Endodermal cell (in vitro differentiated cells): Measurements from ENCODE around the gene SLC28A1. TPM values are rescaled to one million over a fixed set of nuclear protein-coding genes. Genes with fewer than 3 reads are reported as not detected.

Source experiments
- DNase-seq: peaks from one replicate; pipeline ENCODE4 v3.0.0-alpha.2; 2017
- H3K27ac ChIP-seq: 2 replicates; pipeline ENCODE4 v1.5.1; 2013; ENCODE audit warnings: mild to moderate bottlenecking, low read depth, low read length, moderate library complexity
- H3K27me3 ChIP-seq: 2 replicates; pipeline ENCODE4 v1.6.1; 2013; ENCODE audit warnings: mild to moderate bottlenecking, low read length, moderate library complexity; ENCODE audit not compliant: insufficient read depth, control insufficient read depth, poor library complexity, severe bottlenecking
- H3K36me3 ChIP-seq: 2 replicates; pipeline ENCODE4 v1.7.0; 2013; ENCODE audit warnings: mild to moderate bottlenecking, low read length, moderate library complexity; ENCODE audit not compliant: control insufficient read depth, insufficient read depth
- H3K4me1 ChIP-seq: one replicate; pipeline ENCODE4 v1.7.0; 2013; ENCODE audit warnings: low read length; ENCODE audit not compliant: control insufficient read depth, insufficient read depth
- H3K4me3 ChIP-seq: 2 replicates; pipeline ENCODE4 v1.5.1; 2013; ENCODE audit warnings: mild to moderate bottlenecking, low read length, moderate library complexity
- H3K9ac ChIP-seq: 2 replicates; pipeline ENCODE4 v1.6.1; 2013; ENCODE audit warnings: mild to moderate bottlenecking, low read length, moderate library complexity; ENCODE audit not compliant: poor library complexity, severe bottlenecking; ENCODE audit errors: extremely low read depth
- H3K9me3 ChIP-seq: 2 replicates; pipeline ENCODE4 v1.6.1; 2013; ENCODE audit warnings: mild to moderate bottlenecking, low read length, moderate library complexity; ENCODE audit not compliant: control insufficient read depth
- H3K27ac Mint-ChIP-seq: 2 replicates; pipeline ENCODE4 v1.8.0; 2020; ENCODE audit warnings: mixed read lengths
- H3K27me3 Mint-ChIP-seq: 2 replicates; pipeline ENCODE4 v1.8.0; 2021; ENCODE audit warnings: mild to moderate bottlenecking, mixed read lengths; ENCODE audit not compliant: insufficient read depth
- H3K36me3 Mint-ChIP-seq: 2 replicates; pipeline ENCODE4 v1.8.0; 2020; ENCODE audit warnings: low read depth, mixed read lengths
- H3K4me1 Mint-ChIP-seq: 2 replicates; pipeline ENCODE4 v1.8.0; 2020; ENCODE audit warnings: mixed read lengths
- H3K4me3 Mint-ChIP-seq: 2 replicates; pipeline ENCODE4 v1.8.0; 2020; ENCODE audit warnings: mild to moderate bottlenecking, moderate library complexity, mixed read lengths
- H3K9me3 Mint-ChIP-seq: 2 replicates; pipeline ENCODE4 v1.8.0; 2020; ENCODE audit warnings: mild to moderate bottlenecking, mixed read lengths
- CTCF ChIP-seq: fragments of 200-600 bp; sonication (generic); conservative IDR thresholded peaks from 2 replicates; pipeline ENCODE4 v1.5.0; 2021; ENCODE audit warnings: antibody characterized with exemption, mild to moderate bottlenecking
- WGBS, 2 experiments: methylation state at CpG; one replicate each; pipeline versions ENCODE4 v1.1.5 to v1.1.7; 2013; ENCODE audit warnings: missing lambda C conversion rate in 2 of 2, mixed read lengths in 1 of 2; ENCODE audit not compliant: insufficient coverage in 1 of 2, insufficient read length in 1 of 2; 5-methylcytosine and 5-hydroxymethylcytosine counted together
- total RNA-seq, 2 donors: library from RNA; stranded (reverse); fragmentation: NEBNext Ultra II Directional in 1 of 2; extraction: Animal tissue kit (Norgen Biotek cat#: 25700) in 1 of 2; gene quantifications; 2 replicates in 1 of 2; 3 replicates in 1 of 2; pipeline ENCODE4 v1.2.1, GENCODE V29; 2021

SLC28A1 gene
- total RNA-seq, 2 donors from 2014 or later = not detected

- H3K36me3 Mint-ChIP-seq = peaks cover 20% of the 10 kb centered on the region
Observed at GRCh38 chr15:84871428-84871985, 13.0 kb upstream of the SLC28A1 start.

GRCh38 chr15:84872009-84872910, 12.2 kb upstream of the SLC28A1 start:
- no peaks in the 10 kb centered on the region for H3K9me3 ChIP-seq
- H3K4me1 ChIP-seq = no peaks in the 10 kb centered on the region
- Mint-ChIP-seq H3K4me1 (no peaks in the 10 kb centered on the region), H3K27me3 (peaks cover 2% of the 10 kb centered on the region), H3K9me3 (no peaks in the 10 kb centered on the region), H3K27ac (no peak overlapping the region), H3K36me3 (peaks cover 14% of the 10 kb centered on the region), H3K4me3 (no peak overlapping the region)
- peaks cover 31% of the 10 kb centered on the region for H3K36me3 ChIP-seq
- H3K27ac ChIP-seq = no peak overlapping the region
- TF ChIP-seq CTCF = no peak
- no peak overlapping the region for H3K9ac ChIP-seq
- H3K27me3 ChIP-seq = no peaks in the 10 kb centered on the region
- peak; percentile 34 for DNase-seq
- no peak overlapping the region for H3K4me3 ChIP-seq
- WGBS, 2 experiments = 93 to 94% methylated on average over 15 to 17 of the region's 17 CpGs

More at GRCh38 chr15:84871428-84871985, 13.0 kb upstream of the SLC28A1 start:
- Mint-ChIP-seq H3K27me3 (peaks cover 2% of the 10 kb centered on the region), H3K4me1 (no peaks in the 10 kb centered on the region), H3K27ac (peak overlapping the region; percentile 39), H3K4me3 (no peak overlapping the region), H3K9me3 (no peaks in the 10 kb centered on the region)
- Histone ChIP-seq H3K9me3 (no peaks in the 10 kb centered on the region), H3K9ac (no peak overlapping the region), H3K27ac (no peak overlapping the region), H3K4me1 (no peaks in the 10 kb centered on the region), H3K27me3 (no peaks in the 10 kb centered on the region), H3K36me3 (peaks cover 39% of the 10 kb centered on the region), H3K4me3 (no peak overlapping the region)
- no peak for DNase-seq
- peak; percentile 59 for TF ChIP-seq CTCF
- WGBS, 2 experiments = 94 to 95% methylated on average over 6 to 9 of the region's 9 CpGs

- H3K27me3 Mint-ChIP-seq = peaks cover 2% of the 10 kb centered on the region
- no peak overlapping the region for H3K9ac ChIP-seq
- no peaks in the 10 kb centered on the region for H3K27me3 ChIP-seq
- no peaks in the 10 kb centered on the region for H3K4me1 ChIP-seq
- DNase-seq = no peak
- H3K4me3 Mint-ChIP-seq = no peak overlapping the region
- no peaks in the 10 kb centered on the region for H3K9me3 Mint-ChIP-seq
- peaks cover 2% of the 10 kb centered on the region for H3K4me1 Mint-ChIP-seq
- WGBS, 2 experiments = 80 to 88% methylated on average over 1 to 7 of the region's 7 CpGs
- peaks cover 16% of the 10 kb centered on the region for H3K36me3 ChIP-seq
- H3K4me3 ChIP-seq = no peak overlapping the region
- H3K27ac Mint-ChIP-seq = no peak overlapping the region
- no peak for TF ChIP-seq CTCF
- no peaks in the 10 kb centered on the region for H3K9me3 ChIP-seq
- H3K36me3 Mint-ChIP-seq = peaks cover 5% of the 10 kb centered on the region
- H3K27ac ChIP-seq = peak overlapping the region; percentile 85
Observed at GRCh38 chr15:84873997-84874396, 10.5 kb upstream of the SLC28A1 start.
